ENCODE data around the gene STXBP1.

- TF ChIP-seq SIN3A (conservative IDR thresholded peaks at IDR 0.05 in 1 of 2, IDR thresholded peaks at IDR 0.05 in 1 of 2; ENCODE audit: low read depth in 1 of 2, low read length in 2 of 2) (no peak), EP300 (IDR thresholded peaks at IDR 0.05; ENCODE audit: borderline replicate concordance in 1 of 2, low read depth in 2 of 2, low read length in 2 of 2) (no peak), ATF3 (IDR thresholded peaks at IDR 0.05; ENCODE audit: insufficient read depth, low read depth, low read length) (no peak), FOSL1 (IDR thresholded peaks at IDR 0.05; ENCODE audit: insufficient read depth, low read depth, low read length) (no peak), TEAD4 (IDR thresholded peaks at IDR 0.05; ENCODE audit: low read depth, low read length) (no peak), YY1 (IDR thresholded peaks at IDR 0.05; ENCODE audit: low read depth, low read length) (no peak), EZH2 (IDR thresholded peaks at IDR 0.05; ENCODE audit: low read depth, low read length, severe bottlenecking) (no peak), JUN (IDR thresholded peaks at IDR 0.05; ENCODE audit: low read depth, low read length) (no peak), POLR2A (IDR thresholded peaks at IDR 0.05; ENCODE audit: control extremely low read depth in 1 of 2, low read depth in 2 of 2, low read length in 2 of 2) (no peak), MAFK (IDR thresholded peaks at IDR 0.05; ENCODE audit: low read depth, low read length) (no peak)
- TF ChIP-seq, protein P1, sequence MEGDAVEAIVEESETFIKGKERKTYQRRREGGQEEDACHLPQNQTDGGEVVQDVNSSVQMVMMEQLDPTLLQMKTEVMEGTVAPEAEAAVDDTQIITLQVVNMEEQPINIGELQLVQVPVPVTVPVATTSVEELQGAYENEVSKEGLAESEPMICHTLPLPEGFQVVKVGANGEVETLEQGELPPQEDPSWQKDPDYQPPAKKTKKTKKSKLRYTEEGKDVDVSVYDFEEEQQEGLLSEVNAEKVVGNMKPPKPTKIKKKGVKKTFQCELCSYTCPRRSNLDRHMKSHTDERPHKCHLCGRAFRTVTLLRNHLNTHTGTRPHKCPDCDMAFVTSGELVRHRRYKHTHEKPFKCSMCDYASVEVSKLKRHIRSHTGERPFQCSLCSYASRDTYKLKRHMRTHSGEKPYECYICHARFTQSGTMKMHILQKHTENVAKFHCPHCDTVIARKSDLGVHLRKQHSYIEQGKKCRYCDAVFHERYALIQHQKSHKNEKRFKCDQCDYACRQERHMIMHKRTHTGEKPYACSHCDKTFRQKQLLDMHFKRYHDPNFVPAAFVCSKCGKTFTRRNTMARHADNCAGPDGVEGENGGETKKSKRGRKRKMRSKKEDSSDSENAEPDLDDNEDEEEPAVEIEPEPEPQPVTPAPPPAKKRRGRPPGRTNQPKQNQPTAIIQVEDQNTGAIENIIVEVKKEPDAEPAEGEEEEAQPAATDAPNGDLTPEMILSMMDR (IDR thresholded peaks at IDR 0.05; ENCODE audit: control extremely low read depth in 1 of 3, insufficient read depth in 1 of 3, low read depth in 1 of 3, low read length in 3 of 3): no peak
- TF ChIP-seq, protein P2, sequence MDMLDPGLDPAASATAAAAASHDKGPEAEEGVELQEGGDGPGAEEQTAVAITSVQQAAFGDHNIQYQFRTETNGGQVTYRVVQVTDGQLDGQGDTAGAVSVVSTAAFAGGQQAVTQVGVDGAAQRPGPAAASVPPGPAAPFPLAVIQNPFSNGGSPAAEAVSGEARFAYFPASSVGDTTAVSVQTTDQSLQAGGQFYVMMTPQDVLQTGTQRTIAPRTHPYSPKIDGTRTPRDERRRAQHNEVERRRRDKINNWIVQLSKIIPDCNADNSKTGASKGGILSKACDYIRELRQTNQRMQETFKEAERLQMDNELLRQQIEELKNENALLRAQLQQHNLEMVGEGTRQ (IDR thresholded peaks at IDR 0.05; ENCODE audit: low read length): no peak
Observed at GRCh38 chr9:127720865-127721227, 108.8 kb downstream of the STXBP1 start.
